ENCODE measurements around the gene CRTAC1.

CRTAC1 gene

GRCh38 chr10:98030093-98030821 is at the start of gene CRTAC1:
Gene CRTAC1, minus strand, starts transcription at chr10:98030621. Its CDS starts 149 bp downstream, at chr10:98030472.
- DNase-seq, result peak; percentile 46

- DNase-seq, result no peak
Measured at GRCh38 chr10:98078774-98079173, 48.4 kb upstream of the CRTAC1 start.

GRCh38 chr10:98077223-98077622 is 46.8 kb upstream of the CRTAC1 start:
- DNase-seq, result no peak

- DNase-seq, result no peak
Measured at GRCh38 chr10:98076086-98076485, 45.7 kb upstream of the CRTAC1 start.

- DNase-seq, result no peak
Measured at GRCh38 chr10:98074315-98074911, 44.0 kb upstream of the CRTAC1 start.

- DNase-seq, result no peak
Measured at GRCh38 chr10:98067165-98067564, 36.7 kb upstream of the CRTAC1 start.

- DNase-seq, result no peak
Measured at GRCh38 chr10:98063740-98064027, 33.3 kb upstream of the CRTAC1 start.

- DNase-seq, result no peak
Measured at GRCh38 chr10:98062424-98062823, 32.0 kb upstream of the CRTAC1 start.

- DNase-seq, result no peak
Measured at GRCh38 chr10:98060079-98060478, 29.7 kb upstream of the CRTAC1 start.

- DNase-seq, result no peak
Measured at GRCh38 chr10:98058295-98058694, 27.9 kb upstream of the CRTAC1 start.

- no peak for DNase-seq
Measured at GRCh38 chr10:98055841-98056516, 25.6 kb upstream of the CRTAC1 start.

- DNase-seq, result no peak
Measured at GRCh38 chr10:98047009-98047741, 16.8 kb upstream of the CRTAC1 start.

GRCh38 chr10:98045785-98046389 is 15.5 kb upstream of the CRTAC1 start:
- DNase-seq, result peak; percentile 31

- DNase-seq, result peak; percentile 4
Measured at GRCh38 chr10:98041352-98042043, 11.1 kb upstream of the CRTAC1 start.

- DNase-seq, result no peak
Measured at GRCh38 chr10:98039690-98040381, 9.4 kb upstream of the CRTAC1 start.

GRCh38 chr10:98038288-98038687 is 7.9 kb upstream of the CRTAC1 start:
- no peak for DNase-seq

- no peak for DNase-seq
Measured at GRCh38 chr10:98035599-98035998, 5.2 kb upstream of the CRTAC1 start.

- DNase-seq, result no peak
Measured at GRCh38 chr10:98033515-98033914, 3.1 kb upstream of the CRTAC1 start.

GRCh38 chr10:98031440-98031839 is 1.0 kb upstream of the CRTAC1 start:
- no peak for DNase-seq

GRCh38 chr10:98030991-98031431 is 590 bp upstream of the CRTAC1 start:
- DNase-seq, result no peak

GRCh38 chr10:98029149-98030092 is 1.0 kb downstream of the CRTAC1 start:
- no peak for DNase-seq
